Pancreas (tissue), 10 donors: Measurements from ENCODE around the gene AAMP. TPM values are rescaled to one million over a fixed set of nuclear protein-coding genes. Genes with fewer than 3 reads are reported as not detected.

ENCODE experiments used
- ATAC-seq, 4 donors: fragments of 200-7000 bp; cut with Tn5 transposase; one replicate each; pipeline versions ENCODE4 v1.8.0 to v1.9.1; 2020; ENCODE audit warnings: mild to moderate bottlenecking in 4 of 4, moderate library complexity in 4 of 4
- DNase-seq, 6 donors: peaks; one replicate each; pipeline ENCODE4 v3.0.0-alpha.2; 2020
- FAIRE-seq: peaks from 2 replicates; lab custom pipeline; 2012; peaks lifted over from hg19 to GRCh38; lab: Jason Lieb, UNC
- H3K27ac ChIP-seq, 4 donors: fragments of 200-600 bp; sonication (generic); 1 replicate in 3 of 4; 2 replicates in 1 of 4; pipeline versions ENCODE4 v1.5.0 to v1.8.0; 2020
- H3K27me3 ChIP-seq, 4 donors: fragments of 200-600 bp; one replicate each; pipeline ENCODE4 v1.8.0; 2021
- H3K36me3 ChIP-seq, 3 donors: fragments of 200-600 bp; sonication (generic) in 1 of 3; one replicate each; pipeline versions ENCODE4 v1.5.0 to v1.8.0; 2020 to 2021
- H3K4me1 ChIP-seq, 3 donors: fragments of 200-600 bp; one replicate each; pipeline ENCODE4 v1.8.0; 2021
- H3K4me3 ChIP-seq, 4 donors: fragments of 200-600 bp; sonication (generic) in 2 of 4; one replicate each; pipeline versions ENCODE4 v1.5.0 to v1.8.0; 2020 to 2021
- H3K9me3 ChIP-seq, 4 donors: fragments of 200-600 bp; one replicate each; pipeline ENCODE4 v1.8.0; 2021
- WGBS, 2 donors: extraction: QIAGEN DNeasy Blood & Tissue Kit; methylation state at CpG; one replicate each; pipeline ENCODE4 v1.1.7; 2013; 5-methylcytosine and 5-hydroxymethylcytosine counted together
- intact Hi-C, 3 donors: fragments of 100-400 bp; cut with DNase I; formaldehyde crosslinking; loops; one replicate each; pipeline versions ENCODE4 v1.11.1 to v1.14.2; 2022
- polyA plus RNA-seq, 2 donors: library from polyadenylated mRNA; stranded (reverse); fragments of 200-250 nt; gene quantifications; one replicate each; pipeline ENCODE4 v1.2.3, GENCODE V29; 2013
- total RNA-seq, 6 donors: library from RNA; stranded (reverse); fragmentation: NEBNext Ultra II Directional in 4 of 6; extraction: Animal tissue kit (Norgen Biotek cat#: 25700) in 4 of 6; gene quantifications; one replicate each; pipeline versions ENCODE4 v1.2.1 to v1.2.4, GENCODE V29; 2021 to 2023
- TF ChIP-seq, protein P1 (sequence below), 4 donors: fragments of 200-600 bp; sonication (generic) in 3 of 4; IDR thresholded peaks; one replicate each; pipeline versions ENCODE4 v1.5.0 to v1.8.0; 2021; ENCODE audit warnings: antibody characterized with exemption in 4 of 4
- donor health status: healthy with polysubstance abuse.
- donor health status: DM: no; HTN: no; CAD: no; lungs with moderate emphysema.
- donor health status: DM: no; HTN: no; CAD: no.
- donor health status: control.
- donor health status: control.
- donor health status: Bipolar disorder and iron deficiency.
- donor health status: DM: yes; HTN: yes; CAD: no.
- donor health status: DM: no; HTN: no; CAD: no.
- donor health status: DM: no; HTN: no; CAD: no.
- donor health status: DM: yes; HTN: yes; CAD: no.

AAMP gene
- total and polyA plus RNA-seq, 8 donors, result 34.0 to 85.5 (median 41.4) TPM

DNA sequence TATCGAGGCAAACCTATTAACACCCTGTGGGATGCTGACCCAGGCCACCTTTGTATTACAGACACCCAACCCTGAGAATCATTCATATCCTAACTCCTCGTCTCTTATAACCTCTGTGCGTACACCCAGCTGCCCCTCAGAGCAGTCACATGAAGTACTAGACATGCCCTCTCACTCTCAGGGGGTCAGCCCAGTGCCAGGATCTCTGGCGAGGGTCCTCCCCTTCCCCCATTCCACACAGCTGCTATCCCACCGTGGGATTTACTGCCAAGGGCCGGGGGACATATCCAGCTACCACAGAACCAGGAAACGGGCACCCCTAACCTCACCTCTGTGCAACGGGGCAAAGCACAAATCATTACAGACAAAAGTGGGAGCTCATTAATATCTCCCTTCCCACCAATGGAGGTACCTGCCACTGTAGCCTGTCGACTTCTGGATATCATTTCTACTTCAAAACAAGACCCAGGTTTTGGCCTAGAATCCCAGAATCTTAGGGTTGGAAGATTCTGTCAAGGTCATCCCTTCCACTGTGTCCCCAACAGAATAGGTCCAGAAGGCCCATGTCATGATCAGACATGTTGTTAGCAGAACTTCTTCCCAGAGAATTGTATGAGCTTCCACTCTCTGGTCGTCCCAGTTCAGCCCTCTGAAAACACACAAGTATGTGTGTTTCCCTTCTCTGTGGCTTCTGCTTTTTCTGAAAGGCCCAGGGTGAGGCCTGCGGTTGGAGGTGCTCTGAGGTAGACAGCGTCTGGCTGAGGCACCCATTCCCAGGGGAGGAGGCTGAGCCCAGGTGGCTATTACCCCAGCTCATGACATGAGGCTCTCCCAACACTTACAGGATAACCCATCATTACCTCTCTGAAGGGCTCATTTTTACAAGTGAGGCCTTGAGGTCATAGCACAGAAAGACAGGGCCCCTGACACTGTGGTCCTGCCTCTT lies 20.7 kb upstream of the AAMP start:
- TF ChIP-seq, protein P1, sequence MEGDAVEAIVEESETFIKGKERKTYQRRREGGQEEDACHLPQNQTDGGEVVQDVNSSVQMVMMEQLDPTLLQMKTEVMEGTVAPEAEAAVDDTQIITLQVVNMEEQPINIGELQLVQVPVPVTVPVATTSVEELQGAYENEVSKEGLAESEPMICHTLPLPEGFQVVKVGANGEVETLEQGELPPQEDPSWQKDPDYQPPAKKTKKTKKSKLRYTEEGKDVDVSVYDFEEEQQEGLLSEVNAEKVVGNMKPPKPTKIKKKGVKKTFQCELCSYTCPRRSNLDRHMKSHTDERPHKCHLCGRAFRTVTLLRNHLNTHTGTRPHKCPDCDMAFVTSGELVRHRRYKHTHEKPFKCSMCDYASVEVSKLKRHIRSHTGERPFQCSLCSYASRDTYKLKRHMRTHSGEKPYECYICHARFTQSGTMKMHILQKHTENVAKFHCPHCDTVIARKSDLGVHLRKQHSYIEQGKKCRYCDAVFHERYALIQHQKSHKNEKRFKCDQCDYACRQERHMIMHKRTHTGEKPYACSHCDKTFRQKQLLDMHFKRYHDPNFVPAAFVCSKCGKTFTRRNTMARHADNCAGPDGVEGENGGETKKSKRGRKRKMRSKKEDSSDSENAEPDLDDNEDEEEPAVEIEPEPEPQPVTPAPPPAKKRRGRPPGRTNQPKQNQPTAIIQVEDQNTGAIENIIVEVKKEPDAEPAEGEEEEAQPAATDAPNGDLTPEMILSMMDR (IDR thresholded peaks at IDR 0.05), result no peak
- no peak for ATAC-seq
- no peak for FAIRE-seq
- no peaks in the 10 kb centered on the region for H3K36me3 ChIP-seq
- H3K27me3 ChIP-seq, result no peaks in the 10 kb centered on the region
- H3K4me1 ChIP-seq, result peaks cover 51 to 70% (median 67%) of the 10 kb centered on the region in 3 donors
- intact Hi-C loops, result no loop called here
- peak overlapping the region; percentile 96 to 100 (median 98) for H3K27ac ChIP-seq
- peak in 1 of 6 donors; percentile 15 for DNase-seq
- H3K9me3 ChIP-seq, result no peaks in the 10 kb centered on the region
- peak overlapping the region; percentile 61 to 91 (median 86) for H3K4me3 ChIP-seq
- WGBS, 2 donors, result 7% methylated on average over 12 of the region's 12 CpGs

DNA sequence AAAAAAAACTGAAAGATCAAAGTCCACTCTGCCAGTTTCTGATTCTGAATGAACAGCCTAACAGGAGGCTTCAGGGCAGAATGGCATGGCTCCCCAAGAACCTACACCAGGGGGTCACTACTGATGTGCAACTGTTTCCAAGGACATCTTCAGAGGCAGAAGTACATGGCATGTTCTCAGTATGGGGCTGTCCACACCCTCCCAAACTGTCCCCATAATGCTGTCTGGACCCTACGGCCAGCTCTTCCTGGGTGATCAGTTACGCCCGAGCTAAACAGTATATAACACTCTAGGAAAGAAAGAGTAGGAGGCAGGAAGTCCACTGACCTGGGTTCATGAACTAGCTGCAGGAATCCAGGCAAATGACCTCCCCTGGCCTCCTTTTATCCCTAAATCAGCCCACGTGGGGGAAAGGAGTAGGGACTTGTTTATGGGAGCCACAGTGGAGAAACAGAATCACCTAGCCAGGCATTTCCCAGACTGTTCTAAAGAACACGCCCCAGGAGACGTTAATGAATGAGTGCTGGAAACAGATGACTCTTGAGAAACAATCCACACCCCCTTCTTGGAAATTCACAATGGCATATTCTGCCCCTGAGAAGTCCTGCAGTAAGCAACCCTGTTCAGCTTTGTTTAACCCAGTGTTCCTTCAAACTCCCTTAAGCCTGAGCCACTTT lies 19.8 kb upstream of the AAMP start:
- 5 to 6% methylated on average over 6 of the region's 6 CpGs for WGBS, 2 donors
- Histone ChIP-seq H3K4me1 (peaks cover 59 to 75% (median 70%) of the 10 kb centered on the region in 3 donors), H3K27ac (peak overlapping the region; percentile 96 to 100 (median 98)), H3K36me3 (no peaks in the 10 kb centered on the region), H3K27me3 (no peaks in the 10 kb centered on the region), H3K9me3 (no peaks in the 10 kb centered on the region), H3K4me3 (peak overlapping the region in 3 of 4 donors; percentile 83 to 91 (median 88))
- DNase-seq (peak in 1 of 6 donors; percentile 39), ATAC-seq (no peak), FAIRE-seq (no peak)
- intact Hi-C loops, result no loop called here
- TF ChIP-seq, protein P1 (IDR thresholded peaks at IDR 0.05), result no peak

- peak overlapping the region; percentile 73 to 100 (median 88) for H3K27ac ChIP-seq
- peak overlapping the region in 2 of 4 donors; percentile 11 to 32 for H3K4me3 ChIP-seq
- TF ChIP-seq, protein P1 (IDR thresholded peaks at IDR 0.05), result no peak
- ATAC-seq (peak; percentile 60 to 71 (median 66)), FAIRE-seq (peak; percentile 53), DNase-seq (peak in 5 of 6 donors; percentile 83 to 94 (median 92))
- intact Hi-C loops, result no loop called here
- no peaks in the 10 kb centered on the region for H3K36me3 ChIP-seq
- 6 to 9% methylated on average over 11 of the region's 11 CpGs for WGBS, 2 donors
- H3K9me3 ChIP-seq, result no peaks in the 10 kb centered on the region
- H3K4me1 ChIP-seq, result peaks cover 68 to 82% (median 80%) of the 10 kb centered on the region in 3 donors
- H3K27me3 ChIP-seq, result no peaks in the 10 kb centered on the region
These were observed 16.9 kb upstream of the AAMP start for GRCh38 chr2:218286570-218287459.

DNA sequence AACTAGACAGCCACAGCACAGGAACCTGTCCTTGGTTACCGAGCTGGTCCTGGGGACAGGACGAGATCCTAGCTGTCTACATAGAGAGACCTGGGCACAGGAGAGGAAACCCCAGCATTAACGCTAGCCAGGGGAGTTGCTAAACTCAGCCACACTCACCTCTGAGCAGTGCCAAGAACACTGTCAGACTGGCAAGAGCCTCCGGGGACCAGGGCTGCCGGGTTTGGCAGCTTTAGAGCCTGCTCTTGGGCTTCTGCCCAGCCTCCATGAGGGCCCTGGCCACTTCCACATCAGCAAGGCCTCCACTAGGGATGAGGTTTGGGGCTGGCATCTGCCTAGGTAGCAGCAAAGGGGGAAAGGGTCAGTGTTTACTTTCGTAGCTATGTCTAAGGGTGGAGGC lies 15.7 kb upstream of the AAMP start:
- H3K27ac ChIP-seq, result peak overlapping the region; percentile 73 to 100 (median 88)
- H3K9me3 ChIP-seq, result no peaks in the 10 kb centered on the region
- peaks cover 0 to 4% (median 0%) of the 10 kb centered on the region in 3 donors for H3K36me3 ChIP-seq
- intact Hi-C loops, result no loop called here
- DNase-seq (peak in 5 of 6 donors; percentile 71 to 87 (median 84)), ATAC-seq (peak; percentile 31 to 52 (median 32)), FAIRE-seq (no peak)
- peak overlapping the region in 1 of 4 donors; percentile 32 for H3K4me3 ChIP-seq
- 5 to 10% methylated on average over 6 of the region's 6 CpGs for WGBS, 2 donors
- H3K4me1 ChIP-seq, result peaks cover 71 to 88% (median 83%) of the 10 kb centered on the region in 3 donors
- no peaks in the 10 kb centered on the region for H3K27me3 ChIP-seq
- TF ChIP-seq, protein P1 (IDR thresholded peaks at IDR 0.05), result no peak
